A549 (cell line): ENCODE measurements around the gene NOL7. TPM values are rescaled to one million over a fixed set of nuclear protein-coding genes. Genes with fewer than 3 reads are reported as not detected.

Source experiments
- BHLHE40 ChIP-seq: IDR thresholded peaks from 2 replicates; pipeline ENCODE4 v1.6.1; 2012; ENCODE audit warnings: low read depth, low read length, inconsistent platforms
- CBX2 ChIP-seq: fragments of 200-600 bp; sonication (generic); IDR thresholded peaks from 2 replicates; pipeline ENCODE4 v1.6.1; 2016; ENCODE audit warnings: low read depth, mild to moderate bottlenecking, borderline replicate concordance
- CBX8 ChIP-seq: fragments of 200-600 bp; sonication (generic); IDR thresholded peaks from 2 replicates; pipeline ENCODE4 v1.6.1; 2016
- CEBPB ChIP-seq, 2 experiments: fragments of >200 bp in 1 of 2; sonication (Bioruptor Twin) in 1 of 2; formaldehyde crosslinking in 1 of 2; IDR thresholded peaks; 2 replicates each; pipeline ENCODE4 v1.6.1; 2012 to 2016
- CHD2 ChIP-seq: fragments of 150-350 bp; IDR thresholded peaks from 2 replicates; pipeline ENCODE4 v1.6.1; 2014; ENCODE audit warnings: low read length; ENCODE audit not compliant: partially characterized antibody
- CHD4 ChIP-seq: fragments of 200-600 bp; sonication (generic); IDR thresholded peaks from 2 replicates; pipeline ENCODE4 v1.6.1; 2016; ENCODE audit warnings: antibody characterized with exemption, mild to moderate bottlenecking, borderline replicate concordance
- EHF ChIP-seq: fragments of 250-450 bp; sonication (Bioruptor Pico); IDR thresholded peaks from 2 replicates; pipeline ENCODE4 v1.5.0; 2020; ENCODE audit warnings: mild to moderate bottlenecking
- EP300 ChIP-seq, 2 experiments: fragments of >200 bp; sonication (Bioruptor Twin); formaldehyde crosslinking; IDR thresholded peaks; 2 replicates in 1 of 2; 3 replicates in 1 of 2; pipeline ENCODE4 v1.6.1; 2016 to 2017
- ESRRA ChIP-seq: fragments of 150-350 bp; IDR thresholded peaks from 2 replicates; pipeline ENCODE4 v1.6.1; 2014; ENCODE audit warnings: mild to moderate bottlenecking, low read length, borderline replicate concordance
- FOSL2 ChIP-seq, 2 experiments: fragments of 450-650 bp in 1 of 2; fragments of >200 bp in 1 of 2; sonication (Bioruptor Twin) in 1 of 2; formaldehyde crosslinking; IDR thresholded peaks; 2 replicates each; pipeline versions ENCODE4 v1.5.0 to v1.6.1; 2016 to 2020; ENCODE audit warnings: mild to moderate bottlenecking in 1 of 2, moderate library complexity in 1 of 2
- GATA3 ChIP-seq: IDR thresholded peaks from 2 replicates; pipeline ENCODE4 v1.6.1; 2012; ENCODE audit warnings: borderline replicate concordance
- HDAC2 ChIP-seq: fragments of 200-600 bp; sonication (generic); IDR thresholded peaks from 2 replicates; pipeline ENCODE4 v1.6.1; 2016
- HEYL ChIP-seq: fragments of 250-450 bp; sonication (Bioruptor Pico); IDR thresholded peaks from 2 replicates; pipeline ENCODE4 v1.8.0; 2021; ENCODE audit warnings: mild to moderate bottlenecking, moderate library complexity
- HOXB13 ChIP-seq: fragments of 250-450 bp; sonication (Bioruptor Pico); IDR thresholded peaks from 2 replicates; pipeline ENCODE4 v1.5.0; 2020; ENCODE audit warnings: low read depth, mild to moderate bottlenecking, moderate library complexity
- JUNB ChIP-seq: fragments of >200 bp; sonication (Bioruptor Twin); formaldehyde crosslinking; IDR thresholded peaks from 2 replicates; pipeline ENCODE4 v1.6.1; 2016
- KDM1A ChIP-seq: fragments of 200-600 bp; sonication (generic); IDR thresholded peaks from 2 replicates; pipeline ENCODE4 v1.6.1; 2016; ENCODE audit warnings: low read depth, mild to moderate bottlenecking
- KDM5A ChIP-seq: fragments of 200-600 bp; sonication (generic); IDR thresholded peaks from 2 replicates; pipeline ENCODE4 v1.6.1; 2016; ENCODE audit warnings: antibody characterized with exemption, mild to moderate bottlenecking
- MAFK ChIP-seq: fragments of 450-650 bp; IDR thresholded peaks from 2 replicates; pipeline ENCODE4 v1.6.1; 2014; ENCODE audit not compliant: partially characterized antibody
- MAZ ChIP-seq: fragments of 150-350 bp; IDR thresholded peaks from 2 replicates; pipeline ENCODE4 v1.6.1; 2014; ENCODE audit warnings: antibody characterized with exemption, low read depth, low read length, borderline replicate concordance
- NFE2L2 ChIP-seq: fragments of 150-350 bp; conservative IDR thresholded peaks from 2 replicates; pipeline ENCODE4 v1.6.1; 2014; ENCODE audit warnings: low read length
- POLR2A ChIP-seq: IDR thresholded peaks from 2 replicates; pipeline ENCODE4 v1.6.1; 2012; ENCODE audit warnings: mild to moderate bottlenecking, low read length
- RAD21 ChIP-seq, 2 experiments: fragments of >200 bp in 1 of 2; sonication (Bioruptor Twin) in 1 of 2; formaldehyde crosslinking in 1 of 2; IDR thresholded peaks in 1 of 2; conservative IDR thresholded peaks in 1 of 2; 2 replicates in 1 of 2; 3 replicates in 1 of 2; pipeline ENCODE4 v1.6.1; 2012 to 2018; ENCODE audit warnings: inconsistent platforms in 1 of 2
- RCOR1 ChIP-seq: fragments of 150-350 bp; IDR thresholded peaks from 2 replicates; pipeline ENCODE4 v1.6.1; 2014; ENCODE audit warnings: antibody characterized with exemption, low read length, low read depth
- RFX5 ChIP-seq: fragments of 450-650 bp; IDR thresholded peaks from 2 replicates; pipeline ENCODE4 v1.7.1; 2014; ENCODE audit warnings: antibody characterized with exemption, mild to moderate bottlenecking, moderate library complexity
- RNF2 ChIP-seq: fragments of 200-600 bp; sonication (generic); IDR thresholded peaks from 2 replicates; pipeline ENCODE4 v1.6.1; 2016; ENCODE audit warnings: low read depth, mild to moderate bottlenecking, antibody characterized with exemption, moderate library complexity, borderline replicate concordance
- SMC3 ChIP-seq: fragments of >200 bp; sonication (Bioruptor Twin); formaldehyde crosslinking; IDR thresholded peaks from 3 replicates; pipeline ENCODE4 v1.6.1; 2018; ENCODE audit warnings: inconsistent platforms
- SREBF2 ChIP-seq: fragments of 450-650 bp; IDR thresholded peaks from 2 replicates; pipeline ENCODE4 v1.6.1; 2014; ENCODE audit warnings: mild to moderate bottlenecking, moderate library complexity
- TFCP2L1 ChIP-seq: fragments of 250-450 bp; sonication (Bioruptor Pico); IDR thresholded peaks from 2 replicates; pipeline ENCODE4 v1.5.0; 2021; ENCODE audit warnings: mild to moderate bottlenecking
- TP53 ChIP-seq: fragments of 250-450 bp; sonication (Bioruptor Pico); IDR thresholded peaks from 2 replicates; pipeline ENCODE4 v1.5.0; 2021; ENCODE audit warnings: mild to moderate bottlenecking, moderate library complexity
- ZC3H11A ChIP-seq: fragments of 450-650 bp; IDR thresholded peaks from 2 replicates; pipeline ENCODE4 v1.6.1; 2014; ENCODE audit warnings: antibody characterized with exemption, mild to moderate bottlenecking
- ZFP36 ChIP-seq: fragments of 450-650 bp; IDR thresholded peaks from 2 replicates; pipeline ENCODE4 v1.6.1; 2014; ENCODE audit warnings: borderline replicate concordance; ENCODE audit not compliant: partially characterized antibody
- polyA plus RNA-seq, 4 experiments: library from polyadenylated mRNA; depleted of rRNA in 3 of 4; stranded (reverse); fragments of >200 nt; fragmentation: RNase III in 1 of 4; extraction: RNeasy Plus Mini Kit Qiagen cat#74134 plus additional on column Dnase treatment in 1 of 4; gene quantifications; 2 replicates in 3 of 4; 3 replicates in 1 of 4; pipeline ENCODE4 v1.2.3, GENCODE V29; 2011 to 2017
- TF ChIP-seq, protein P1 (sequence below): fragments of 200-600 bp; sonication (generic); IDR thresholded peaks from 2 replicates; pipeline ENCODE4 v1.6.1; 2016; ENCODE audit warnings: antibody characterized with exemption, mild to moderate bottlenecking, moderate library complexity
- TF ChIP-seq, protein P2 (sequence below): fragments of >200 bp; sonication (Bioruptor Twin); formaldehyde crosslinking; IDR thresholded peaks from 3 replicates; pipeline ENCODE4 v1.6.1; 2016
- TF ChIP-seq, protein P3 (sequence below): fragments of >200 bp; sonication (Bioruptor Twin); formaldehyde crosslinking; IDR thresholded peaks from 3 replicates; pipeline ENCODE4 v1.5.1; 2016
- TF ChIP-seq, protein P4 (sequence below): fragments of 150-350 bp; IDR thresholded peaks from 2 replicates; pipeline ENCODE4 v1.6.1; 2014; ENCODE audit warnings: low read depth, mild to moderate bottlenecking, low read length
- TF ChIP-seq, protein P5 (sequence below): IDR thresholded peaks from 2 replicates; pipeline ENCODE4 v1.6.1; 2012
- TF ChIP-seq, protein P6 (sequence below): fragments of >200 bp; sonication (Bioruptor Twin); formaldehyde crosslinking; IDR thresholded peaks from 2 replicates; pipeline ENCODE4 v1.6.1; 2016

NOL7 gene
- polyA plus RNA-seq, 2 of the 4 experiments (the other 2 are of a cell fraction): 75.1 to 85.9 TPM

DNA sequence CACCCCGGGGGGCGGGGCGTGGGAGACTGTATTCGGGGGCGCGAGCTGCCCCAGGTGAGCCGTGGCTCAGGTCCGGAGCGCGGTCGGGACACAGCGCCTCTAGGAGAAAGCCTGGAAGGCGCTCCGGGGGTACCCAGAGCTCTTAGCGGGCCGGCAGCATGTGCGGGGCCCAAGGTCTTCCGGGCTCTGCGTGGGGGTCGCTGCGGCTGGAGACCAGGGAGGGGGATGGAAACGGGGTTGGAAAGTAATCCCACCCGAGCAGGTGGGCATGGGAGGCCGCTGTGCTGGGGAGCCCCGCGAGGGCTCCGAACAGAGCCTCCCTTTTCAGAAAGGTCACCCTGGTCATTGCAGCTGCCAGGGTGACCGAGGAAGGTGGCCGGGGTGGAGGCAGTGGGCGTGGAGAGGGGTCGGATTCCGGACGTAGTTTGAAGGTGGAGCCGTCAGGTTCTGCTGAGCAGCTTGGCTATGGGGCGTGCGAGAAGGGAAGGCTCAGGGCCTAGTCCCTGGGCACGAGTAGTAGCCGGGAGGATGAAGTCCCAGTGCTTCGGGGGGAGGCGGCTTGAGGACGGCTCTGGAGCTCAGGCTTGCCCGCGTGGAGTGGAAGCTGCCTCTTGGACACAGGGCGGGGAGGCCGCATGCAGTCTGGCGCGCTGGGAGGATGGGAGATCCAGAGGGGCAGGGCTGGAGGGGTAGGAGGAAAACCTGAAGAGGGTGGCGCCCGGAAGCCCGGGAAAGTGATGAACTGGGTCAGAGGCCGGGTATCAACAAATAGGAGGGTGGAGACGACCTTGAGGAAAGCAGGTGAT lies 40.4 kb upstream of the NOL7 start, which contains the start of gene SIRT5 (continued):
- TF ChIP-seq ZFP36 (no peak), SMC3 (no peak), RNF2 (no peak), RAD21 (conservative IDR thresholded peaks at IDR 0.05 in 1 of 2, IDR thresholded peaks at IDR 0.05 in 1 of 2) (no peak; a peak in 1 of 5 replicates), BHLHE40 (no peak), HEYL (CRISPR knock-in tag) (no peak), RFX5 (no peak), GATA3 (no peak), MAFK (no peak), MAZ (no peak), ZC3H11A (no peak), KDM1A (no peak), EP300 (IDR thresholded peaks at IDR 0.05) (no peak), CBX8 (no peak), NFE2L2 (no peak), POLR2A (peak; percentile 58), CBX2 (no peak), TFCP2L1 (CRISPR knock-in tag) (0 out of 2 replicates have a peak, but pooled peaks have one; percentile 17), SREBF2 (no peak), CEBPB (IDR thresholded peaks at IDR 0.05) (no peak), FOSL2 (IDR thresholded peaks at IDR 0.05) (no peak), FOSL2 (CRISPR knock-in tag; IDR thresholded peaks at IDR 0.05) (no peak), TP53 (CRISPR knock-in tag) (no peak), CHD4 (no peak), RCOR1 (no peak), ESRRA (peak; percentile 93; the same call in 1 of the 2 replicates), HOXB13 (no peak), EHF (no peak), HDAC2 (no peak), JUNB (no peak), KDM5A (no peak), CHD2 (no peak)
- TF ChIP-seq, protein P1, sequence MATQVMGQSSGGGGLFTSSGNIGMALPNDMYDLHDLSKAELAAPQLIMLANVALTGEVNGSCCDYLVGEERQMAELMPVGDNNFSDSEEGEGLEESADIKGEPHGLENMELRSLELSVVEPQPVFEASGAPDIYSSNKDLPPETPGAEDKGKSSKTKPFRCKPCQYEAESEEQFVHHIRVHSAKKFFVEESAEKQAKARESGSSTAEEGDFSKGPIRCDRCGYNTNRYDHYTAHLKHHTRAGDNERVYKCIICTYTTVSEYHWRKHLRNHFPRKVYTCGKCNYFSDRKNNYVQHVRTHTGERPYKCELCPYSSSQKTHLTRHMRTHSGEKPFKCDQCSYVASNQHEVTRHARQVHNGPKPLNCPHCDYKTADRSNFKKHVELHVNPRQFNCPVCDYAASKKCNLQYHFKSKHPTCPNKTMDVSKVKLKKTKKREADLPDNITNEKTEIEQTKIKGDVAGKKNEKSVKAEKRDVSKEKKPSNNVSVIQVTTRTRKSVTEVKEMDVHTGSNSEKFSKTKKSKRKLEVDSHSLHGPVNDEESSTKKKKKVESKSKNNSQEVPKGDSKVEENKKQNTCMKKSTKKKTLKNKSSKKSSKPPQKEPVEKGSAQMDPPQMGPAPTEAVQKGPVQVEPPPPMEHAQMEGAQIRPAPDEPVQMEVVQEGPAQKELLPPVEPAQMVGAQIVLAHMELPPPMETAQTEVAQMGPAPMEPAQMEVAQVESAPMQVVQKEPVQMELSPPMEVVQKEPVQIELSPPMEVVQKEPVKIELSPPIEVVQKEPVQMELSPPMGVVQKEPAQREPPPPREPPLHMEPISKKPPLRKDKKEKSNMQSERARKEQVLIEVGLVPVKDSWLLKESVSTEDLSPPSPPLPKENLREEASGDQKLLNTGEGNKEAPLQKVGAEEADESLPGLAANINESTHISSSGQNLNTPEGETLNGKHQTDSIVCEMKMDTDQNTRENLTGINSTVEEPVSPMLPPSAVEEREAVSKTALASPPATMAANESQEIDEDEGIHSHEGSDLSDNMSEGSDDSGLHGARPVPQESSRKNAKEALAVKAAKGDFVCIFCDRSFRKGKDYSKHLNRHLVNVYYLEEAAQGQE: no peak
- TF ChIP-seq, protein P2, sequence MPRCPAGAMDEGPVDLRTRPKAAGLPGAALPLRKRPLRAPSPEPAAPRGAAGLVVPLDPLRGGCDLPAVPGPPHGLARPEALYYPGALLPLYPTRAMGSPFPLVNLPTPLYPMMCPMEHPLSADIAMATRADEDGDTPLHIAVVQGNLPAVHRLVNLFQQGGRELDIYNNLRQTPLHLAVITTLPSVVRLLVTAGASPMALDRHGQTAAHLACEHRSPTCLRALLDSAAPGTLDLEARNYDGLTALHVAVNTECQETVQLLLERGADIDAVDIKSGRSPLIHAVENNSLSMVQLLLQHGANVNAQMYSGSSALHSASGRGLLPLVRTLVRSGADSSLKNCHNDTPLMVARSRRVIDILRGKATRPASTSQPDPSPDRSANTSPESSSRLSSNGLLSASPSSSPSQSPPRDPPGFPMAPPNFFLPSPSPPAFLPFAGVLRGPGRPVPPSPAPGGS: no peak; the same call in 2 of the 3 replicates
- TF ChIP-seq, protein P3, sequence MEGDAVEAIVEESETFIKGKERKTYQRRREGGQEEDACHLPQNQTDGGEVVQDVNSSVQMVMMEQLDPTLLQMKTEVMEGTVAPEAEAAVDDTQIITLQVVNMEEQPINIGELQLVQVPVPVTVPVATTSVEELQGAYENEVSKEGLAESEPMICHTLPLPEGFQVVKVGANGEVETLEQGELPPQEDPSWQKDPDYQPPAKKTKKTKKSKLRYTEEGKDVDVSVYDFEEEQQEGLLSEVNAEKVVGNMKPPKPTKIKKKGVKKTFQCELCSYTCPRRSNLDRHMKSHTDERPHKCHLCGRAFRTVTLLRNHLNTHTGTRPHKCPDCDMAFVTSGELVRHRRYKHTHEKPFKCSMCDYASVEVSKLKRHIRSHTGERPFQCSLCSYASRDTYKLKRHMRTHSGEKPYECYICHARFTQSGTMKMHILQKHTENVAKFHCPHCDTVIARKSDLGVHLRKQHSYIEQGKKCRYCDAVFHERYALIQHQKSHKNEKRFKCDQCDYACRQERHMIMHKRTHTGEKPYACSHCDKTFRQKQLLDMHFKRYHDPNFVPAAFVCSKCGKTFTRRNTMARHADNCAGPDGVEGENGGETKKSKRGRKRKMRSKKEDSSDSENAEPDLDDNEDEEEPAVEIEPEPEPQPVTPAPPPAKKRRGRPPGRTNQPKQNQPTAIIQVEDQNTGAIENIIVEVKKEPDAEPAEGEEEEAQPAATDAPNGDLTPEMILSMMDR: no peak
- TF ChIP-seq, protein P4, sequence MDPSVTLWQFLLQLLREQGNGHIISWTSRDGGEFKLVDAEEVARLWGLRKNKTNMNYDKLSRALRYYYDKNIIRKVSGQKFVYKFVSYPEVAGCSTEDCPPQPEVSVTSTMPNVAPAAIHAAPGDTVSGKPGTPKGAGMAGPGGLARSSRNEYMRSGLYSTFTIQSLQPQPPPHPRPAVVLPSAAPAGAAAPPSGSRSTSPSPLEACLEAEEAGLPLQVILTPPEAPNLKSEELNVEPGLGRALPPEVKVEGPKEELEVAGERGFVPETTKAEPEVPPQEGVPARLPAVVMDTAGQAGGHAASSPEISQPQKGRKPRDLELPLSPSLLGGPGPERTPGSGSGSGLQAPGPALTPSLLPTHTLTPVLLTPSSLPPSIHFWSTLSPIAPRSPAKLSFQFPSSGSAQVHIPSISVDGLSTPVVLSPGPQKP: no peak
- TF ChIP-seq, protein P5, sequence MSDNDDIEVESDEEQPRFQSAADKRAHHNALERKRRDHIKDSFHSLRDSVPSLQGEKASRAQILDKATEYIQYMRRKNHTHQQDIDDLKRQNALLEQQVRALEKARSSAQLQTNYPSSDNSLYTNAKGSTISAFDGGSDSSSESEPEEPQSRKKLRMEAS: peak; percentile 70
- TF ChIP-seq, protein P6, sequence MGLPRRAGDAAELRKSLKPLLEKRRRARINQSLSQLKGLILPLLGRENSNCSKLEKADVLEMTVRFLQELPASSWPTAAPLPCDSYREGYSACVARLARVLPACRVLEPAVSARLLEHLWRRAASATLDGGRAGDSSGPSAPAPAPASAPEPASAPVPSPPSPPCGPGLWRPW: no peak
